Uterus (tissue), 4 donors: ENCODE results near the gene ADISSP. TPM values are rescaled to one million over a fixed set of nuclear protein-coding genes. Genes with fewer than 3 reads are reported as not detected.

Experiments used
- DNase-seq, 2 donors: peaks; one replicate each; pipeline ENCODE4 v3.0.0-alpha.2; 2019 to 2020
- H3K27ac ChIP-seq, 2 donors: fragments of 200-600 bp; sonication (generic); 1 replicate in 1 of 2; 2 replicates in 1 of 2; pipeline ENCODE4 v1.5.1; 2016 to 2018
- H3K27me3 ChIP-seq, 2 donors: fragments of 200-600 bp; sonication (generic); one replicate each; pipeline ENCODE4 v1.5.1; 2018 to 2019; ENCODE audit warnings: control low read depth in 1 of 2
- H3K36me3 ChIP-seq, 2 donors: fragments of 200-600 bp; sonication (generic); one replicate each; pipeline ENCODE4 v1.5.1; 2019; ENCODE audit warnings: control low read depth in 1 of 2
- H3K4me1 ChIP-seq, 2 donors: fragments of 200-600 bp; sonication (generic); one replicate each; pipeline ENCODE4 v1.5.1; 2018 to 2019; ENCODE audit warnings: control low read depth in 1 of 2
- H3K4me3 ChIP-seq, 2 donors: fragments of 200-600 bp; sonication (generic); 1 replicate in 1 of 2; 2 replicates in 1 of 2; pipeline ENCODE4 v1.5.1; 2018 to 2019; ENCODE audit warnings: mild to moderate bottlenecking in 1 of 2
- H3K9me3 ChIP-seq, 2 donors: fragments of 200-600 bp; sonication (generic); one replicate each; pipeline ENCODE4 v1.5.1; 2019; ENCODE audit warnings: control low read depth in 1 of 2
- CTCF ChIP-seq, 4 experiments: fragments of 200-600 bp in 2 of 4; fragments of 450-650 bp in 2 of 4; sonication (generic) in 2 of 4; IDR thresholded peaks; one replicate each; pipeline ENCODE4 v1.5.1; 2016 to 2019; ENCODE audit warnings: antibody characterized with exemption in 4 of 4, mild to moderate bottlenecking in 2 of 4, moderate library complexity in 1 of 4
- POLR2A ChIP-seq, 2 donors: fragments of 450-650 bp; IDR thresholded peaks; one replicate each; pipeline ENCODE4 v1.6.1; 2016; ENCODE audit warnings: antibody characterized with exemption in 2 of 2, mild to moderate bottlenecking in 1 of 2, moderate library complexity in 1 of 2
- intact Hi-C: fragments of 100-400 bp; cut with DNase I; formaldehyde crosslinking; loops from one replicate; pipeline ENCODE4 v1.15.1; 2023; ENCODE audit warnings: low total_unique reads
- total RNA-seq, 4 donors: library from RNA; depleted of rRNA in 3 of 4; stranded (reverse); fragments of >200 nt in 3 of 4; gene quantifications; one replicate each; pipeline versions ENCODE4 v1.1.0 to v1.2.4, GENCODE V29; 2014 to 2023
- donor health status: DM: yes; HTN: yes; CAD: no.

ADISSP gene
- total RNA-seq, 4 donors from 2014 or later = 4.1 to 45.9 (median 34.8) TPM

DNA sequence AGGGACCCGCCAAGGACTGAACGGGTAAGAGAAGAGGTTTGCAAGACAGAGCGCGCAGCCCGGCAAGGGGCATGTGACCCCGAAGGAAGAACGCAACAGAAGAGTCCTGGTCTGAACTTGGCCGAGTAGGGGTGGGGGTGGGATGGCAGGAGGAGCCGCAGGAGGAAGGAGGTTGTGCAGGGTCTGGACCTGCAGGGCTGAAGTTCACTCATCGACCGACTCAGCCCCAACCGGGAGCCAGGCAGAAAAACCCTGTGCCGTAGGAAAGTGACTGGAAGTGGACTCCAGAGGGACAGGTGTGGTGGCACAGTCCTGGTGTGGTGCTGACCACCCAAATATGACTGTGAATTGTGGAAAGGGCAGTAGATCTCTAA, 15.2 kb downstream of the ADISSP start:
- Histone ChIP-seq H3K4me1 (no peaks in the 10 kb centered on the region), H3K27ac (no peak overlapping the region), H3K9me3 (no peaks in the 10 kb centered on the region), H3K27me3 (no peaks in the 10 kb centered on the region), H3K4me3 (no peak overlapping the region), H3K36me3 (no peaks in the 10 kb centered on the region)
- intact Hi-C loops = no loop called here
- TF ChIP-seq POLR2A (IDR thresholded peaks at IDR 0.05) (no peak), CTCF (IDR thresholded peaks at IDR 0.05) (no peak)
- no peak for DNase-seq

DNA sequence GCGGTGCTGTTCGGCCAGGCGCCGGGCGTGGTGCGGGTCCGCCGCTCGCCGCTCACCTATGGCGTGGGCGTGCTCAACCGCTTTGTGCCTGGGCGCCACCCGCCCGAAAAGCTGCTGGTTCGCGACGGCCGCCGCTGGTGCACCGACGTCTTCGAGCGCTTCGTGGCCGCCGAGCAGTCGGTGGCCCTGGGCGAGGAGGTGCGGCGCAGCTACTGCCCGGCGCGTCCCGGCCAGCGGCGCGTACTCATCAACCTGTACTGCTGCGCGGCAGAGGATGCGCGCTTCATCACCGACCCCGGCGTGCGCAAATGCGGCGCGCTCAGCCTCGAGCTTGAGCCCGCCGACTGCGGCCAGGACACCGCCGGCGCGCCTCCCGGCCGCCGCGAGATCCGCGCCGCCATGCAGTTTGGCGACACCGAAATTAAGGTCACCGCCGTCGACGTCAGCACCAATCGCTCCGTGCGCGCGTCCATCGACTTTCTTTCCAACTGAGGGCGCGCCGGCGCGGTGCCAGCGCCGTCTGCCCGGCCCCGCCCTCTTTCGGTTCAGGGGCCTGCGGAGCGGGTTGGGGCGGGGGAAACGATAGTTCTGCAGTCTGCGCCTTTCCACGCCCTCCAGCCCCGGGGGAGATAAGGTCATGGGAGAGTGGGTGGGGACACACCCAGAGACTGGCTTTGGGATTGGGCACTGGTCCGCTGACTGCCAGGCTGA, 15.7 kb downstream of the ADISSP start:
- no peak for DNase-seq
- intact Hi-C loops = no loop called here
- no peak overlapping the region for H3K4me3 ChIP-seq
- no peak overlapping the region for H3K27ac ChIP-seq
- no peaks in the 10 kb centered on the region for H3K36me3 ChIP-seq
- H3K27me3 ChIP-seq = no peaks in the 10 kb centered on the region
- no peaks in the 10 kb centered on the region for H3K4me1 ChIP-seq
- no peak for TF ChIP-seq POLR2A (IDR thresholded peaks at IDR 0.05)
- no peak for TF ChIP-seq CTCF (IDR thresholded peaks at IDR 0.05)
- no peaks in the 10 kb centered on the region for H3K9me3 ChIP-seq

DNA sequence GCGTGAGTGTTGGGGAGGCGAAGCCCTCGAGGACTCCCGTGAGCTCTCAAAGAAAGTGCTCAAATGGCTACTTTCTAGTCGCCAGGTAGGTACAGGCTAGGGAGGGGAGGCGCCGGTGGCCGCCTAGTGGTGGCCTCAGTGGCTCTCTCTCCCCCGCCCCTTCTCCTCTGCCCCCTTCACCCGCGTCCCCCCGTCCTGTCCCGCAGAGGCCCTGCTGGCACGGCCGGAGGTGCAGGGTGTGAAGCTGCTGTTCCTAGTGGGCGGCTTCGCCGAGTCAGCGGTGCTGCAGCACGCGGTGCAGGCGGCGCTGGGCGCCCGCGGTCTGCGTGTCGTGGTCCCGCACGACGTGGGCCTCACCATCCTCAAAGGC, 16.3 kb downstream of the ADISSP start:
- H3K36me3 ChIP-seq = no peaks in the 10 kb centered on the region
- H3K27ac ChIP-seq = no peak overlapping the region
- intact Hi-C loops = no loop called here
- TF ChIP-seq CTCF (IDR thresholded peaks at IDR 0.05) (no peak), POLR2A (IDR thresholded peaks at IDR 0.05) (no peak)
- H3K27me3 ChIP-seq = no peaks in the 10 kb centered on the region
- no peak overlapping the region for H3K4me3 ChIP-seq
- H3K9me3 ChIP-seq = no peaks in the 10 kb centered on the region
- H3K4me1 ChIP-seq = no peaks in the 10 kb centered on the region
- DNase-seq = no peak

DNA sequence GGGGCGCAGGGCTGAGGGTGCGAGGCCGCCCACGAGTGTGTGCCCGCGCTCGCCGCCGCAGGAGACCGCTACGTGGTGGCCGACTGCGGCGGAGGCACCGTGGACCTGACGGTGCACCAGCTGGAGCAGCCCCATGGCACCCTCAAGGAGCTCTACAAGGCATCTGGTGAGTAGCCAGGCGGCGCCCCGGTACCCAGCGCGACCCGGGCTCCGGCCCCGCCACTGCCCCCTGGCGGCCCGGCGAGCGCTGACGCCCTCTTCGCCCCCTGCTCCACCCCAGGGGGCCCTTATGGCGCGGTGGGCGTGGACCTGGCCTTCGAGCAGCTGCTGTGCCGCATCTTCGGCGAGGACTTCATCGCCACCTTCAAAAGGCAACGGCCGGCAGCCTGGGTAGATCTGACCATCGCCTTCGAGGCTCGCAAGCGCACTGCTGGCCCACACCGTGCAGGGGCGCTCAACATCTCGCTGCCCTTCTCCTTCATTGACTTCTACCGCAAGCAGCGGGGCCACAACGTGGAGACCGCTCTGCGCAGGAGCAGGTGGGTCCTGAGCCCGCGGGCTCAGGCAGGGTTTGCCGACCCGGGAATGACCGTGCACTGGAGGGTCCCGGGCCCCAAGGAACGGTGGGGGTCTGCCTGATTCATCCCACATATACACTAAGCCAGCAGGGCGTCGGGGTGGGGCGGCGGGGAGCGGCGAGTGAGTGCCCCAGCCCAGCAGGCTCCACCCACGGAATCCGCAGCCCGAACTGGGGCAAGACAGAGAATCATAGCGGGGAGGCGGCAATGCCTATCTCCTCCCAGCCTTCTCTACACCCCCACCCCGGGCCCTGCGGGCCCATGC, 17.6 kb downstream of the ADISSP start:
- no peak for DNase-seq
- intact Hi-C loops = no loop called here
- TF ChIP-seq CTCF (IDR thresholded peaks at IDR 0.05) = peak in 3 of 4 experiments; percentile 8 to 35 (median 26)
- no peak for TF ChIP-seq POLR2A (IDR thresholded peaks at IDR 0.05)
- no peak overlapping the region for H3K27ac ChIP-seq
- H3K9me3 ChIP-seq = no peaks in the 10 kb centered on the region
- no peaks in the 10 kb centered on the region for H3K36me3 ChIP-seq
- no peaks in the 10 kb centered on the region for H3K4me1 ChIP-seq
- no peak overlapping the region for H3K4me3 ChIP-seq
- no peaks in the 10 kb centered on the region for H3K27me3 ChIP-seq

GRCh38 chr20:3749087-3749688, 18.4 kb downstream of the ADISSP start:
- no peaks in the 10 kb centered on the region for H3K27me3 ChIP-seq
- DNase-seq = no peak
- TF ChIP-seq POLR2A (IDR thresholded peaks at IDR 0.05) (no peak), CTCF (IDR thresholded peaks at IDR 0.05) (no peak)
- no peak overlapping the region for H3K4me3 ChIP-seq
- no peak overlapping the region for H3K27ac ChIP-seq
- intact Hi-C loops = no loop called here
- H3K9me3 ChIP-seq = no peaks in the 10 kb centered on the region
- H3K4me1 ChIP-seq = no peaks in the 10 kb centered on the region
- no peaks in the 10 kb centered on the region for H3K36me3 ChIP-seq
